ENCODE data around the gene SMARCD2.
"Not testable (repeated sequence)": the region's sequence is repeated elsewhere in the genome, so short reads cannot be mapped to it uniquely, and the experiment has no call there.

SMARCD2 gene

DNA sequence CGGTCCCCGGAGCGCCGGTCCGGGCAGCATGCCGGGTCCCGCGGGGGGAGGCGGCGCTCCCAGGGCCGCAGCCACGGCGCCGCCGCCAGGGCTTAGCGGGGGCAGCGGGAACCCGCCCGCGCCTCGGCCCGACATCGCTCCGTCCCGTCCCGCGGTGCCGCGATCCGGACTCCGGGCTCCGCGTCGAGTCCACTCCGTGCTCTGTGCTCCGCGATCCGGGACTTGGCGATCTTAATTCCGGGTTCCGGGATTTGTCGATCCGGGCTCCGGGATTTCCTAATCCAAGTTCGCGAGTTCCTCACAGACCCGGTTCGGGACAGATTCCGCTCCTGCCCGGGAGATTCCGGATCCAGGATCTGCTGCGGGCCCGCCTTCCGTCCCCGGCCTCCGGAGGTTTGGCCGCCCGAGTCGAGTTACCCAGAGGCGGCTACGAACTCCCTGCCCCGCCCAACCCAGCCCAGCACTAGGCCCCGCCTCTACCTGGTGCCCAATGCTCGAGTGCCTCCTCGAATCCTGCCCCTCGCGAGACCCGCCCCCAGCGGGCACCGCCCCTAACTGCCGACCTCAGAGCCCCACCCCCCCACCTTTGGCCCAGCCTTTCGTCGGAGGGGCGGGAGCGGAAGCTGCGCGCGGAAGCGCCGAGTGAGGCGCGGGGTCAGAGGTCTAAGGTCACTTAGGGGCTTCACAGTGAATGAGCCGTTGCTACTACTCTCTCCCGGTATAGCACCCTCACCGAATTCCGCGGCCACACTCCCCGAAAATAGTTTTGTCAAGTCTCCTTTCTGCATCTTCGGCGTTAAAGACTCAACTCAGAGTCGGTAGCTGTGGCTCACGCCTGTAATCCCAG lies at the start of gene SMARCD2:
TSS of gene SMARCD2 (minus strand) at position 146 of the 847 bp plus-strand sequence. CDS start at position 135, 11 bp downstream.
- peak; percentile 100 for DNase-seq

DNA sequence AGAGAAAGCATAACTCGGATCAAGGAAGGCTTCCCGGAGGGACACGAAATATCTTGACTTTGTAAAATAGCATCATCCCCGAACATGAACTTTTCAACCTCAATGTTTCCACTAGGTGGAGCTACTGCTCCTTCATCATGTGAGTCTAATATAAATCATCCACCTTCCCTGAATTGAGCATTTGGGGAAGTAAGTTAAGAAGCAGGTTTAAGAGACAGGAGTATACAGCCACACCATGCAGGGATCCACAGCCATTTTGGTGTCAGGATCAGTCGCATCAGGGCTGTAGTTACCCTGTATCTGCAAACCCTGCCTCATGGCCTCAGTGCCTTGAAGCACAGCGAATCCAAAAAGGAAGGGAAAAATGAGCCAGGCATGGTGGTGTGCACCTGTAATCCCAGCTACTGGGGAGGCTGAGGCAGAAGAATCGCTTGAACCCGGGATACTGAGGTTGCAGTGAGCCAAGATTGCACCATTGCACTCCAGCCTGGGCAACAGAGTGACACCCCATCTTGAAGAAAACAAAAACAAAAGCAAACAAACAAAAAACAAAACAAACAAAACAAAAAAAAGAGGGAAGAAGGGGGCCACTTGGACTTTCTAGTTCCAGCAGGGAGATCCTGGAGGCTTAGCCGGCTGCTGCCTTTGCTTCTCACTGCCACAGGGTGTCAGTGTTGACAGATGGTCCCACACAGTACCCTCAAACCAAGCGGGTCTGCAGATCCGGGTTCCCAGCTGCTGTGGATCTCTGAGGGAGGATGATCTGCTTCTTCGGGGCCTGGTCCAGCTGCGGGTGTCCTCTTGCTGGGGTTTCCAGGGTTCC lies 46.8 kb upstream of the SMARCD2 start:
- DNase-seq, result peak; percentile 7

DNA sequence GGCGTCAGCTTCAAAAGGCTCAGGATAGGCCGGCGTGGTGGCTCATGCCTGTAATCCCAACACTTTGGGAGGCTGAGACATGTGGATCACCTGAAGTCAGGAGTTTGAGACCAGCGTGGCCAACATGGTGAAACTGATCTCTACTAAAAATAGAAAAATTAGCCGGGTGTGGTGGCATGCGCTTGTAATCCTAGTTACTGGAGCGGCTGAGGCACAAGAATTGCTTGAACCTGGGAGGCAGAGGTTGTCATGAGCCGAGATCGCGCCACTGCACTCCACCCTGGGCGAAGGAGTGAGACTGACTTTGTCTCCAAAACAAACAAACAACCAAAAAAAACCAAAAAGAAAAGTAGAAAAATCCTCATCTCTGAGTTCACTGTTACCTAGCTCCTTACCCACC lies 42.6 kb upstream of the SMARCD2 start:
- not testable (repeated sequence) for DNase-seq

DNA sequence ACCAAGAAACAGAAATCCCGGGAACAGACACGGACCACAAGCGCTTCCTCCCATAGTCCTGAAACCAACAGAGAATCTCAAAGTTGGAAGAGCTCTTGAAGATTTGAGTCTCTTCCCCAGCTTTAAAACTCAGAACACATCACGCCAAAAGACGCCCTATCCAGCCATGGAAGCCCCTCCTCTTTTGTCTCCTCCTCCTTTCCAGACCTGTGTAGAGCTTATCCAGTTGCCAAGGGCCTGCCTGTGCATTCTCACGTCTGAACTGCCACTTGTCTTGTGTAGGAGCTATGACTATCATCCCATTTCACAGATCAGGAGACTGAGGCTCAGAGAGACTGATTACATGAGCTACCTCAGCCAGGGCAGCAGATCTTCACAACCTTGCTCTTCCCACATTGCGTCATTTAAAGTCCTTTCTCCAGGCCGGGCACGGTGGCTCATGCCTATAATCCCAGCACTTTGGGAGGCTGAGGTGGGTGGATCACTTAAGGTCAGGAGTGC lies 40.2 kb upstream of the SMARCD2 start:
- not testable (repeated sequence) for DNase-seq

- DNase-seq, result peak; percentile 71
Measured at GRCh38 chr17:63881935-63882601, 39.6 kb upstream of the SMARCD2 start, which contains the start of gene GH2. GH2 (minus strand) TSS chr17:63881944; CDS start chr17:63881801, 143 bp downstream.

GRCh38 chr17:63881337-63881736 lies 38.9 kb upstream of the SMARCD2 start:
- DNase-seq, result not testable (repeated sequence)

GRCh38 chr17:63880706-63881105 lies 38.2 kb upstream of the SMARCD2 start:
- DNase-seq, result no peak

GRCh38 chr17:63878413-63878812 lies 35.9 kb upstream of the SMARCD2 start:
- not testable (repeated sequence) for DNase-seq

DNA sequence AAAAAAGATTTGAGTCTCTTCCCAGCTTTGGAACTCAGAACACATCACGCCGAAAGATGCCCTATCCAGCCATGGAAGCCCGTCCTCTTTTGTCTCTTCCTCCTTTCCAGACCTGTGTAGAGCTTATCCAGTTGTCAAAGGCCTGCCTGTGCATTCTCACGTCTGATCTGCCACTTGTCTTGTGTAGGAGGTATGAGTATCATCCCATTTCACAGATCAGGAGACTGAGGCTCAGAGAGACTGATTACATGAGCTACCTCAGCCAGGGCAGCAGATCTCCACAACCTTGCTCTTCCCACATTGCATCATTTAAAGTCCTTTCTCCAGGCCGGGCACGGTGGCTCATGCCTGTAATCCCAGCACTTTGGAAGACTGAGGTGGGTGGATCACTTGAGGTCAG lies 32.2 kb upstream of the SMARCD2 start:
- not testable (repeated sequence) for DNase-seq

GRCh38 chr17:63874061-63874626 lies 31.7 kb upstream of the SMARCD2 start:
- not testable (repeated sequence) for DNase-seq

DNA sequence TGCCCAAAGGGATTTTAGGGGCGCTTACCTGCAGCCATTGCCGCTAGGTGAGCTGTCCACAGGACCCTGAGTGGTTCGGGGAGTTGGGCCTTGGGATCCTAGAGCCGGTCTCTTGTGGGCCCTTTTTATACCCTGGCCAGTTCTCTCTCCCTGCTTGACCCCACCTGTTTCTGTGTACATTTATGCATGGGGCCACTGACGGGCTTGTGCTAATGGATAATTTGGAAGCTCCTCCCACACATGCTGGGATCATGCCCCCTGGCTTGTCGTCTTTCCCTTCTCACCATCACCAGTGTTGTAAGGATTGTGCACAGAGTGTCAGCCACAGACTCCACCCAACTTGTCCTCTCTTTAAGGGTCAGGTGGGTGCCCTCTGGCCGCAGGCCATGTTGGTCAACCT lies 31.1 kb upstream of the SMARCD2 start, which contains the start of gene CSH2:
TSS of gene CSH2 (minus strand) at position 101 of the 400 bp plus-strand sequence. CDS start at position 38, 63 bp downstream.
- DNase-seq, result not testable (repeated sequence)

DNA sequence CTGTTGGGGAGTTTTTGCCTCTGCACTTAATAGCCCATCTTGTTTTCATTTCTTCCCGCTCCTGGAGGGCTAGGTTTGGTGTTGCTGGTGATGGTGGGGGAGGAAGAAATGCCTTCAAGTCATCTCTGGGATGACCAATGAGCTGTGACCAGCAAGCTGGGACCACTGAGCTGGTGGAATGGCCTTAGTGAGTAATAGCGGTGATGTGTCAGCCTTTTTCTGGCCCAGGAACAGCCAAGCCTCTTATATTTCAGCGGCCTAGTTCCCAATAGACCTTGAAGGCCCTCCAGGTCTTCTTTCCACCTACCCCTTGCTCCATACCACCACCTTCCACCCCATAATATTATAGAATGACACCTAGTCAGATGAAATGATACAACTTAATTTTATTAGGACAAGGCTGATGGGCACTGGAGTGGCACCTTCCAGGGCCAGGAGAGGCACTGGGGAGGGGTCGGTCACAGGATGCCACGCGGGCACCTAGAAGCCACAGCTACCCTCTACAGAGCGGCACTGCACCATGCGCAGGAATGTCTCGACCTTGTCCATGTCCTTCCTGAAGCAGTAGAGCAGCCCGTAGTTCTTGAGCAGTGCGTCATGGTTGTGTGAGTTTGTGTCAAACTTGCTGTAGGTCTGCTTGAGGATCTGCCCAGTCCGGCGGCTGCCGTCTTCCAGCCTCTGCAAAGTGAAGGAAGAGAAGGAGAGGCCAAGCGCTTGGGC lies 29.3 kb upstream of the SMARCD2 start:
- DNase-seq, result not testable (repeated sequence)

- DNase-seq, result not testable (repeated sequence)
Measured at GRCh38 chr17:63870292-63870665, 27.8 kb upstream of the SMARCD2 start.

- DNase-seq, result not testable (repeated sequence)
Measured at GRCh38 chr17:63869491-63870291, 27.2 kb upstream of the SMARCD2 start.

DNA sequence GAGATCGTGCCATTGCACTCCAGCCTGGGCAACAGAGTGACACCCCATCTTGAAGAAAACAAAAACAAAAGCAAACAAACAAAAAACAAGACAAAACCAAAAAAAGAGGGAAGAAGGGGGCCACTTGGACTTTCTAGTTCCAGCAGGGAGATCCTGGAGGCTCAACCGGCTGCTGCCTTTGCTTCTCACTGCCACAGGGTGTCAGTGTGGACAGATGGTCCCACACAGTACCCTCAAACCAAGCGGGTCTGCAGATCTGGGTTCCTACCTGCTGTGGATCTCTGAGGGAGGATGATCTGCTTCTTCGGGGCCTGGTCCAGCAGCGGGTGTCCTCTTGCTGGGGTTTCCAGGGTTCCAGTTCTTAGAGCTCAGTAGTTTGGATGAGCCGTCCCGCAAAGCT lies 24.1 kb upstream of the SMARCD2 start:
- DNase-seq, result not testable (repeated sequence)

GRCh38 chr17:63859257-63859656 lies 16.8 kb upstream of the SMARCD2 start:
- DNase-seq, result no peak

GRCh38 chr17:63856425-63856824 lies 13.9 kb upstream of the SMARCD2 start:
- not testable (repeated sequence) for DNase-seq

GRCh38 chr17:63855185-63855584 lies 12.7 kb upstream of the SMARCD2 start:
- no peak for DNase-seq

DNA sequence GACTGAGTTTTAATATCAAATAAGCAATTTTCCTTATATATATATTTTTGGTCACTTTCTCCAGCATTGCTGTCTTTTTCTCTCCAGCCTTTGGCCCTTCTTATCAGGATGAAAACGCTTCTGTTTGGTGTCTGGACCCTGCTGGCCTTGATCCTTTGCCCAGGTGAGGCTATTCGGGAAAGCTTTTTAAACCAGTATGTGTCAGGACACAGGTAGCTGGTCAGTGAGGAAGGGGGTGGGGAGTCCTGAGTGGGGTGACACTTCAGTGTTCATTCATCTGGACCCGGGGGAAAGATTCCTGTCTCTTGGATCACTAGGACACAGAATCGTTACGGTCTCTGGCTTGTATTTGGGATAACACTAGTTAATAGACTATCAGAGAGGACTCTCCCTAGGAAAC lies 12.2 kb upstream of the SMARCD2 start:
- no peak for DNase-seq

DNA sequence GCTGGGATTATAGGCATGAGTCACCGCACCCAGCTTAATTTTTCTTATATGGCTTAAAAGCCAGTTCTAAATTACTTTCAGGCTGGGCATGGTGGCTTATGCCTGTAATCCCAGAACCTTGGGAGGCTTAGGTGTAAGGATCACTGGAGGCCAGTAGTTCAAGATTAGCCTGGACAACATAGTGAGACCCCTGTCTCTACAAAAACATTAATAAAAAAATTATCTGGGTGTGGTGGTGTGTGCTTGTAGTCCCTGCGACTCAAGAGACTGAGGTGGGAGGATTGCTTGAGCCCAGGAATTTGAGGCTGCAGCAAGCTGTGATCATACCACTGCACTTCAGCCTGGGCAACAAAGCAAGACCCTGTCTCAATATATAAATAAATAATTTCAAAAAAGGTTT lies 10.8 kb upstream of the SMARCD2 start:
- no peak for DNase-seq

DNA sequence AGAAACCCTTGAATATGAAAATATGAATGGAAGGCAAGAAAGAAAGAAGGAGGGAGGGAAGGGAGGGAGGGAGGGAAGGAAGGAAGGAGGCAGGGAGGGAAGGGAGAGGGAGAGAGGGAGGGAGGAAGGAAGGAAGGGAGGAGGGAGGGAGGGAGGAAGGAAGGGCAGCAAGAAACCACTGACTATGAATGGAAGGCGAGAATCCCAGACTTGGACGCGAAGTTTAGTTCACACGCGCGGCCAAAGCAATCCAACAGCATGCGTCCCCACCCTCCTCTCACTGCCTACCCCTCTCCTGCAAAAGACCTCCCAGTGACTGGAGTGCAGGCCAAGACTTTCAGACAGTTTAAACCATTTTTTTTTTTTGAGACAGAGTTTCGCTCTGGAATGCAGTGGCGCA lies 7.9 kb upstream of the SMARCD2 start:
- no peak for DNase-seq
